ENCODE results near the gene DBP.

- peak in 1 of 2 donors; percentile 84 for TF ChIP-seq POLR2A (IDR thresholded peaks at IDR 0.05)
- no peak for TF ChIP-seq CTCF (IDR thresholded peaks at IDR 0.05)
These were observed 18.1 kb downstream of the DBP start, which contains the start of the genes RPL18 and SPHK2 for GRCh38 chr19:48618916-48619691.
